Measurements from ENCODE around the gene ZIC5. TPM values are rescaled to one million over a fixed set of nuclear protein-coding genes. Genes with fewer than 3 reads are reported as not detected.

ZIC5 gene
- total and polyA plus RNA-seq, 9 of the 15 experiments (the other 6 are each of a cell fraction or from before 2014, with no cell fraction given), result 0.57 to 2.0 (median 1.1) TPM

Other genes starting within 250 kb of the ZIC5 start
- 3.7 and 6.1 TPM in 2 replicates for gene ZIC2, start 10.0 kb upstream of the ZIC5 start, total RNA-seq (2014; rRNA removed)
- gene ZIC2, start 10.0 kb upstream of the ZIC5 start, total RNA-seq (2014; rRNA removed; fragmentation: Illumina TruSeq; extraction: Trizol), result 2.3 and 2.4 TPM in 2 replicates
- 3.7 and 4.5 TPM in 2 replicates for gene ZIC2, start 10.0 kb upstream of the ZIC5 start, total RNA-seq (2015; rRNA removed; fragmentation: Illumina TruSeq; extraction: Trizol)
- 18.0 and 22.1 TPM in 2 replicates for gene ZIC2, start 10.0 kb upstream of the ZIC5 start, total RNA-seq (2021)
- gene ZIC2, start 10.0 kb upstream of the ZIC5 start, polyA plus RNA-seq (2011; rRNA removed), result 1.8 and 2.2 TPM in 2 replicates
- gene ZIC2, start 10.0 kb upstream of the ZIC5 start, polyA plus RNA-seq (2014; fragmentation: Illumina TruSeq; extraction: Trizol), result 6.5 and 7.3 TPM in 2 replicates
- gene ZIC2, start 10.0 kb upstream of the ZIC5 start, polyA plus RNA-seq (2014; fragmentation: Nextera tagmentation; extraction: Ambion mirVana), result 1 to 10 TPM; 4.2 to 9.8 TPM
- gene ZIC2, start 10.0 kb upstream of the ZIC5 start, polyA plus RNA-seq (2014; rRNA removed), result 4.6 and 6.3 TPM in 2 replicates
- 6.6 and 8.1 TPM in 2 replicates for gene PCCA, start 117.3 kb upstream of the ZIC5 start, total RNA-seq (2014; rRNA removed)
- gene PCCA, start 117.3 kb upstream of the ZIC5 start, total RNA-seq (2014; rRNA removed; fragmentation: Illumina TruSeq; extraction: Trizol), result 11.2 and 13.8 TPM in 2 replicates
- gene PCCA, start 117.3 kb upstream of the ZIC5 start, total RNA-seq (2015; rRNA removed; fragmentation: Illumina TruSeq; extraction: Trizol), result 8.1 and 10.6 TPM in 2 replicates
- 10.5 and 14.1 TPM in 2 replicates for gene PCCA, start 117.3 kb upstream of the ZIC5 start, total RNA-seq (2021)
- 7.7 and 9.7 TPM in 2 replicates for gene PCCA, start 117.3 kb upstream of the ZIC5 start, polyA plus RNA-seq (2011; rRNA removed)
- gene PCCA, start 117.3 kb upstream of the ZIC5 start, polyA plus RNA-seq (2014; fragmentation: Illumina TruSeq; extraction: Trizol), result 9.4 and 10.2 TPM in 2 replicates
- 1 to 10 TPM; 5.2 to 5.5 TPM for gene PCCA, start 117.3 kb upstream of the ZIC5 start, polyA plus RNA-seq (2014; fragmentation: Nextera tagmentation; extraction: Ambion mirVana)
- gene PCCA, start 117.3 kb upstream of the ZIC5 start, polyA plus RNA-seq (2014; rRNA removed), result 11.1 and 11.3 TPM in 2 replicates

All from K562 (cell line).